Vagina (tissue), 2 donors: ENCODE data around the gene ACADS.

Experiments
- POLR2A ChIP-seq, 2 donors: fragments of 450-650 bp; IDR thresholded peaks; one replicate each; pipeline ENCODE4 v1.6.1; 2017; ENCODE audit warnings: antibody characterized with exemption in 2 of 2, mild to moderate bottlenecking in 2 of 2, moderate library complexity in 2 of 2
- POLR2AphosphoS5 ChIP-seq, 2 donors: sonication (generic); formaldehyde crosslinking; IDR thresholded peaks; one replicate each; pipeline ENCODE4 v1.9.0; 2017; ENCODE audit warnings: antibody characterized with exemption in 2 of 2, mild to moderate bottlenecking in 2 of 2, low read depth in 1 of 2; ENCODE audit not compliant: insufficient read depth in 1 of 2
- TF ChIP-seq, protein P1 (sequence below), 3 experiments: fragments of 450-650 bp in 2 of 3; fragments of 200-600 bp in 1 of 3; sonication (generic) in 1 of 3; IDR thresholded peaks; one replicate each; pipeline ENCODE4 v1.5.1; 2017 to 2019; ENCODE audit warnings: antibody characterized with exemption in 3 of 3, mild to moderate bottlenecking in 2 of 3, moderate library complexity in 2 of 3

DNA sequence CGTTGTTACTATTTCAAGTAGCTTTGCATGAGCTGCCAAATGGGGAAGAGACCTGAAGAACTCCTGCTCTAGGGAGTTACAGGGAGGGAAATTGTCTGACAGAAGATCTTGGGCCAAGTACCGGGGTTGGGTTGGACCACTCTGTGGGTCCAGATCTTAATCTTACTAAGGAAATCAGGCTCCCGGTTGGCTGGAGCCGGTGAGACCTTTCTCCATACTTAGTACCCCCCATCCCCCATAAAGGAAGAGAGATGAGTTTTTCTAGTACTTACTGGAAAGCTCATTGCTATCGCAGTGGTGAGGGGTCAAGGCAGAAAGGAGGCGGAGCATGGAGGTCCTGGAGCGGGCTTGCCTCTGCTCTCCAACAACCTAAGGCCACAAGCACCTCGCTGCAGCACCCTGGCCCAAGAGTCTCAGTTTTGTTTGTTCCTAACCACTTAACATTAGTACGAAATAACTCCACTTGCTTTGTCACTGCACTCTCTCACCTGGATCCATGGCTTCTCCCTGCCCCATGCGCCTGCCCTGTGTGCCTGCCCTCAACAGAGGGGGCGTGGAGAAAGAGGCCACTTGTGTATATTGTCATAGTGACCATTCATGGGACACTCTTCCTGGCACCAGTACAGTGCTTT is 22.2 kb upstream of the ACADS start:
- TF ChIP-seq, protein P1, sequence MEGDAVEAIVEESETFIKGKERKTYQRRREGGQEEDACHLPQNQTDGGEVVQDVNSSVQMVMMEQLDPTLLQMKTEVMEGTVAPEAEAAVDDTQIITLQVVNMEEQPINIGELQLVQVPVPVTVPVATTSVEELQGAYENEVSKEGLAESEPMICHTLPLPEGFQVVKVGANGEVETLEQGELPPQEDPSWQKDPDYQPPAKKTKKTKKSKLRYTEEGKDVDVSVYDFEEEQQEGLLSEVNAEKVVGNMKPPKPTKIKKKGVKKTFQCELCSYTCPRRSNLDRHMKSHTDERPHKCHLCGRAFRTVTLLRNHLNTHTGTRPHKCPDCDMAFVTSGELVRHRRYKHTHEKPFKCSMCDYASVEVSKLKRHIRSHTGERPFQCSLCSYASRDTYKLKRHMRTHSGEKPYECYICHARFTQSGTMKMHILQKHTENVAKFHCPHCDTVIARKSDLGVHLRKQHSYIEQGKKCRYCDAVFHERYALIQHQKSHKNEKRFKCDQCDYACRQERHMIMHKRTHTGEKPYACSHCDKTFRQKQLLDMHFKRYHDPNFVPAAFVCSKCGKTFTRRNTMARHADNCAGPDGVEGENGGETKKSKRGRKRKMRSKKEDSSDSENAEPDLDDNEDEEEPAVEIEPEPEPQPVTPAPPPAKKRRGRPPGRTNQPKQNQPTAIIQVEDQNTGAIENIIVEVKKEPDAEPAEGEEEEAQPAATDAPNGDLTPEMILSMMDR (IDR thresholded peaks at IDR 0.05) = no peak
- TF ChIP-seq POLR2A (IDR thresholded peaks at IDR 0.05) (no peak), POLR2AphosphoS5 (IDR thresholded peaks at IDR 0.05; ENCODE audit: insufficient read depth in 1 of 2, low read depth in 1 of 2) (no peak)
